ENCODE data around the gene OBSL1.

Gene OBSL1

GRCh38 chr2:219512524-219513216 is 58.7 kb downstream of the OBSL1 start:
- no peak for TF ChIP-seq CTCF (IDR thresholded peaks at IDR 0.05; ENCODE audit: low read depth, low read length, missing control alignments)
- no peak for DNase-seq (ENCODE audit: low read depth)
- in situ Hi-C loops (cut with HindIII; ENCODE audit: low sequenced_read_pairs), result no loop called here
- H3K4me3 ChIP-seq (ENCODE audit: low read depth, low read length), result no peak overlapping the region

- in situ Hi-C loops (cut with HindIII; ENCODE audit: low sequenced_read_pairs), result no loop called here
- no peak for TF ChIP-seq CTCF (IDR thresholded peaks at IDR 0.05; ENCODE audit: low read depth, low read length, missing control alignments)
- no peak for DNase-seq (ENCODE audit: low read depth)
- no peak overlapping the region for H3K4me3 ChIP-seq (ENCODE audit: low read depth, low read length)
Measured at GRCh38 chr2:219511547-219512325, 59.6 kb downstream of the OBSL1 start.

DNA sequence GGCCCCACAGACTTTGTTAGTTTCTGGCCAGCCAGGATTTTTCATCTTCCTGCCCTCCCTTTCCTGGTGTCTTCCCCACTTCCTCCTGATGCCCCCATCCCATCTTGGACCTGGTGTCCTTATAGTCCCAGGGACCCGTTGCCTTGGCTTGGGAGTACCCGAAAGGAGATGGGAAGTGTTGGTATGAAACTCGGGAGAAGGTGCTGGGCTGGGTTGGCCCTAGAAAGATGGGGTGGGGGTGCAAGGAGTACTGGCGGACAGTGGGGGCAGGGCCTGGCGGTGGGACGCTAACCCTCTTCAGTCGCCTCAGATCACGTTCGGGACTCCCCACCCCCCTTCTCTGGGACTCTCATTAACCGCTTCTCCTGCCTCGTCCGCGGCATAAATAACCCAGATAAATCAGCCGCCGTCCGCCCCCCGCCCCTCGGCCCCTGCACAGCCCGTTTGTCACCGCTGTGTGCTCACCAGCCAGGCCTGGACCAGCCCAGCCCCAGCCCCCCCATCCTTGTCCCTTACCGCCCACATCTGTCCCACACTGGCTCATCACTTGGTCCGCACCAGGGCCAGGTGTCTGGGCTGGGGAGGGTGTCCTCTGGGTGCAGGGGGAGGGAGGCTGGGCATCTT is 60.7 kb downstream of the OBSL1 start:
- TF ChIP-seq CTCF (IDR thresholded peaks at IDR 0.05; ENCODE audit: low read depth, low read length, missing control alignments), result no peak
- no peak overlapping the region for H3K4me3 ChIP-seq (ENCODE audit: low read depth, low read length)
- in situ Hi-C loops (cut with HindIII; ENCODE audit: low sequenced_read_pairs), result no loop called here
- no peak for DNase-seq (ENCODE audit: low read depth)

DNA sequence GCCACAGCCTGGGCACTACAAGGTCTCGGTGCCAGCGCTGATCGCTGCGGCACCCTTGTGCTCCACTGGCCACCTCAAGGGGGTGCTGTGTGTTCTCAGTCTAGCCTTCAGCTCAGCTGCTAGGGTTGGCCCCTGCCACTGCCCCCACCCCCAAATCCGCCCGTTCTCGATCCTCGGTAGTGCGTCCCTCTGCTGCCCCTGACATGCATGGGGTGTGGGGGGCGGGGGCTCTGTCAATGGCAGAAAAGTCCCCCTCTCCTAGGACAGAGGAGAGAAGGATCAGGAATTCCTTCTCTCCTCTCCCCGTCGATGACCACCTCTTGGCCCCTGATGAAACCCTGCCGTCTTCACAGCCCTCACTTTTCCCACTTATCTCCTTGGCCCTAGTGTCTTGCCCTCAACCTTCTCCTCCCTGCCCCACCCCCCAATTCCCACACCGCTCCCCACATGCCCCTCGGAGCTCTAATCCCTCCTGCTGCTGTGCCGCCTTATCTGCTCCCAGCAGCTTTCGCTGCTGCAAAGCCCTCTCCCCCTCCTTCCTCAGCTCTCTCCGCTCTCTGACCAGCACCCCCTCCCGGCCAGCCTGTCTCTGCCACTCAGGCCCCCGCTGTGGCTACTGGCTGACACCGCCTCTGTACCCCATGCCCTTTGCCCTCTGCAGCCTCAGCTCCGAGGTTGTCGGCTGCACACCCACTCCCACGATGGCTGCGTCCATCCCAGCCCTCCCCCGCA is 61.4 kb downstream of the OBSL1 start:
- H3K4me3 ChIP-seq (ENCODE audit: low read depth, low read length), result no peak overlapping the region

DNA sequence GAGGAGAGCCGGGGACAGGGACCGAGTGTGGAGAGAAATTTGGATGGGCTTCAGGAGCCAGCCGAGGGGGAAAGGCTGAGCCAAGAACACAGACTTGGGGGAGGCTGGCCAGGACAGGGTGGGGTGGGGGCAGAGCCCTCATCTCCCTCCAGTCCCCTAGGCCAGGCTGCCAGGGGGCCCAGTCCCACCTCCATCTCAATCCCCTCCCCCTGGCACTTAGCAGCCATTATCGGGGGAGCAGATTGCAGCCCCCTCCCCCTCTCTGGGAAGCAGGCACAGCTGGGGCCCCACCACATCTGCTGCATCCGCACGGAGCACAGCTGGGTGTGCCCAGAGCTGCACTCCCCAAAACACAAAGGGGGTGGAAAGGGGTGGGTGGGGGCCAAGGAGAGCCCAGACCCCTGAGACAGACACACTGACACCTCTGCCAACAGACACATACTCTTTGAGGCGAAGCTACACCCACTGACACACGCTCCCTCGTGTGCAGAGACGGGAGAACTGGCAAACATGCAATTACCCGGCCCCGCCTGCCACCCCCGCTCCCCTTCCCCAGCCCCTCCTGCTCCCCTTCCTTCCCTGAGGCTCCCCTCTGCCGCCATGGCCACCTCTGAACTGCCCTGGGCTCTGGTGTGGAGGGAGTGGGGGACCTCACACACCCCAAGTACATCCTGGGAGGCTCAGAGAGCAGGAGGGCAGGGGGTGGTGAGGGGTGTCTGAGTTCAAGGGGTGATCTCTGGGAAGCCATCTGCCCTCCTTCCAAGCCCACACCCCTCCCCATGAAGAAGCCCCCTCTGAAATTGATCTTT is 62.2 kb downstream of the OBSL1 start:
- DNase-seq (ENCODE audit: low read depth), result no peak
- in situ Hi-C loops (cut with HindIII; ENCODE audit: low sequenced_read_pairs), result no loop called here
- TF ChIP-seq CTCF (IDR thresholded peaks at IDR 0.05; ENCODE audit: low read depth, low read length, missing control alignments), result no peak
- H3K4me3 ChIP-seq (ENCODE audit: low read depth, low read length), result no peak overlapping the region

More for the DNA sequence above, 61.4 kb downstream of the OBSL1 start:
- peak; percentile 81 for TF ChIP-seq CTCF (IDR thresholded peaks at IDR 0.05; ENCODE audit: low read depth, low read length, missing control alignments)
- in situ Hi-C loops (cut with HindIII; ENCODE audit: low sequenced_read_pairs), result no loop called here
- DNase-seq (ENCODE audit: low read depth), result no peak

DNA sequence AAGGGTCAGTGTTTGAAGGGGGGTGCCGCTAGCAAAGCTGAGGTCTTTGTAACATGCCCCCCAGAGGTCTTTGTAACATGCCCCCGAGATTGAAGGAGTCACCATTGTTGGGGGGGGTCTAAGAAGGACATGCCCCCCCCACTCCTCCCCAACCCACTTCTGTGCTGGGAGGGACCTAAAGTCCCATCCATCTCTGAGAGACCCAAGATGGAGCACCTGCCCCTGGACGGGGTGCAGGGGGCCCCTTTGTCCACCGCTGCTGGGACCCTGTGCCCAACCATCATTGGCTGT is 63.0 kb downstream of the OBSL1 start:
- no peak for TF ChIP-seq CTCF (IDR thresholded peaks at IDR 0.05; ENCODE audit: low read depth, low read length, missing control alignments)
- DNase-seq (ENCODE audit: low read depth), result no peak
- no peak overlapping the region for H3K4me3 ChIP-seq (ENCODE audit: low read depth, low read length)
- in situ Hi-C loops (cut with HindIII; ENCODE audit: low sequenced_read_pairs), result no loop called here
